Heart left ventricle (tissue), 16 donors: Measurements from ENCODE around the gene UBE2QL1. TPM values are rescaled to one million over a fixed set of nuclear protein-coding genes. Genes with fewer than 3 reads are reported as not detected.

Source experiments
- ATAC-seq, 4 donors: fragments of 200-7000 bp; cut with Tn5 transposase; one replicate each; pipeline ENCODE4 v1.9.1; 2020 to 2022; ENCODE audit warnings: moderate library complexity in 4 of 4, mild to moderate bottlenecking in 3 of 4, moderate number of reproducible peaks in 1 of 4
- DNase-seq, 5 donors: peaks; one replicate each; pipeline ENCODE4 v3.0.0-alpha.2; 2020
- H3K27ac ChIP-seq, 12 donors: fragments of 200-600 bp; sonication (generic) in 4 of 12; one replicate each; pipeline versions ENCODE4 v1.5.0 to v1.8.0; 2016 to 2022; ENCODE audit warnings: mild to moderate bottlenecking in 2 of 12
- H3K27me3 ChIP-seq, 9 donors: fragments of 200-600 bp; sonication (generic) in 2 of 9; one replicate each; pipeline versions ENCODE4 v1.5.1 to v1.8.0; 2016 to 2022; ENCODE audit warnings: mild to moderate bottlenecking in 3 of 9
- H3K36me3 ChIP-seq, 9 donors: fragments of 200-600 bp; sonication (generic) in 2 of 9; one replicate each; pipeline versions ENCODE4 v1.5.0 to v1.8.0; 2018 to 2022; ENCODE audit warnings: mild to moderate bottlenecking in 2 of 9
- H3K4me1 ChIP-seq, 12 donors: fragments of 200-600 bp; sonication (generic) in 4 of 12; one replicate each; pipeline versions ENCODE4 v1.5.0 to v1.8.0; 2016 to 2022; ENCODE audit warnings: mild to moderate bottlenecking in 3 of 12
- H3K4me3 ChIP-seq, 12 donors: fragments of 200-600 bp; sonication (generic) in 4 of 12; one replicate each; pipeline versions ENCODE4 v1.5.0 to v1.8.0; 2017 to 2022; ENCODE audit warnings: mild to moderate bottlenecking in 9 of 12, moderate library complexity in 4 of 12
- H3K9me3 ChIP-seq, 12 donors: fragments of 200-600 bp; sonication (generic) in 4 of 12; one replicate each; pipeline versions ENCODE4 v1.5.0 to v1.8.0; 2016 to 2022; ENCODE audit warnings: mild to moderate bottlenecking in 1 of 12
- CTCF ChIP-seq, 12 donors: fragments of 200-600 bp; sonication (generic) in 4 of 12; IDR thresholded peaks; one replicate each; pipeline versions ENCODE4 v1.5.0 to v1.8.0; 2018 to 2022; ENCODE audit warnings: antibody characterized with exemption in 12 of 12, mild to moderate bottlenecking in 5 of 12
- POLR2A ChIP-seq, 2 donors: fragments of 450-650 bp; IDR thresholded peaks; one replicate each; pipeline ENCODE4 v1.6.1; 2017; ENCODE audit warnings: antibody characterized with exemption in 2 of 2, mild to moderate bottlenecking in 2 of 2, moderate library complexity in 2 of 2
- WGBS, 4 donors: extraction: QIAGEN DNeasy Blood & Tissue Kit in 2 of 4; methylation state at CpG; one replicate each; pipeline versions ENCODE4 v1.1.5 to v1.1.7; 2013 to 2018; 5-methylcytosine and 5-hydroxymethylcytosine counted together
- intact Hi-C, 10 donors: fragments of 100-400 bp; cut with DNase I; formaldehyde crosslinking; loops; one replicate each; pipeline versions ENCODE4 v1.11.1 to v1.14.2; 2022
- polyA plus RNA-seq, 2 donors: library from polyadenylated mRNA; stranded (reverse); fragments of 200-250 nt; gene quantifications; one replicate each; pipeline ENCODE4 v1.2.3, GENCODE V29; 2013
- total RNA-seq, 9 donors: library from RNA; depleted of rRNA in 2 of 9; stranded (reverse); fragments of >200 nt in 2 of 9; fragmentation: NEBNext Ultra II Directional in 3 of 9; extraction: Animal tissue kit (Norgen Biotek cat#: 25700) in 3 of 9; gene quantifications; one replicate each; pipeline versions ENCODE4 v1.1.0 to v1.2.4, GENCODE V29; 2016 to 2023
- donor health status: ischemic (EF 13 %, LVEDD 7.1; RV severe dilation, severe dysfunction).
- donor health status: healthy with polysubstance abuse.
- donor health status: DM: no; HTN: yes; CAD: no.
- donor health status: DM: no; HTN: no; CAD: no.
- donor health status: ischemic (EF 25% LVEDD 6.9; RV normal size, moderate dysfunction).
- donor health status: ischemic (EF 25% LVEDD 5.7; RV mildly dilated, moderate dysfunction).
- donor health status: healthy.
- donor health status: DM: yes; HTN: yes; CAD: no.
- donor health status: ischemic (EF 35%, LVEDD 5.7; RV mildly dilated, moderate dysfunction).
- donor health status: nonischemic (EF 11% LVEDD 7.7; RV severe dilation, severe dysfunction).
- donor health status: DM: yes; HTN: yes; CAD: no.
- donor health status: PGD.
- donor health status: ischemic (EF 29% LVEDD 5.4; RV normal size, mild dysfunction).
- donor health status: nonischemic (EF 23%, LVEDD 6.1; RV moderate dilation, normal function).

UBE2QL1 gene
- total and polyA plus RNA-seq, 11 donors, result 9.8 to 32.0 (median 19.7) TPM

- no peaks in the 10 kb centered on the region for H3K9me3 ChIP-seq
- H3K4me1 ChIP-seq, result peaks cover 0 to 31% (median 0%) of the 10 kb centered on the region in 12 donors
- TF ChIP-seq POLR2A (IDR thresholded peaks at IDR 0.05) (no peak), CTCF (IDR thresholded peaks at IDR 0.05) (no peak)
- H3K4me3 ChIP-seq, result no peak overlapping the region
- ATAC-seq (no peak), DNase-seq (no peak)
- H3K27me3 ChIP-seq, result peaks cover 0 to 4% (median 0%) of the 10 kb centered on the region in 9 donors
- H3K36me3 ChIP-seq, result peaks cover 0 to 28% (median 4%) of the 10 kb centered on the region in 9 donors
- 86 to 96% (median 91%) methylated on average over 9 of the region's 9 CpGs for WGBS, 4 donors
- intact Hi-C loops, result no loop called here
- no peak overlapping the region for H3K27ac ChIP-seq
Measured at GRCh38 chr5:6493681-6494454, 45.2 kb downstream of the UBE2QL1 start.

- Histone ChIP-seq H3K36me3 (peaks cover 0 to 28% (median 4%) of the 10 kb centered on the region in 9 donors), H3K4me3 (no peak overlapping the region), H3K4me1 (peaks cover 0 to 31% (median 0%) of the 10 kb centered on the region in 12 donors), H3K27me3 (peaks cover 0 to 4% (median 0%) of the 10 kb centered on the region in 9 donors), H3K27ac (no peak overlapping the region), H3K9me3 (no peaks in the 10 kb centered on the region)
- ATAC-seq, result no peak
- WGBS, 4 donors, result 77 to 81% (median 80%) methylated on average over 5 of the region's 5 CpGs
- TF ChIP-seq CTCF (IDR thresholded peaks at IDR 0.05) (no peak), POLR2A (IDR thresholded peaks at IDR 0.05) (no peak)
- DNase-seq, result no peak
- intact Hi-C loops, result no loop called here
Measured at GRCh38 chr5:6494939-6495338, 46.3 kb downstream of the UBE2QL1 start.

GRCh38 chr5:6495433-6496206 is 47.0 kb downstream of the UBE2QL1 start:
- Histone ChIP-seq H3K27me3 (peaks cover 0 to 4% (median 0%) of the 10 kb centered on the region in 9 donors), H3K4me1 (peaks cover 0 to 26% (median 0%) of the 10 kb centered on the region in 12 donors), H3K27ac (no peak overlapping the region), H3K4me3 (no peak overlapping the region), H3K36me3 (peaks cover 0 to 28% (median 4%) of the 10 kb centered on the region in 9 donors), H3K9me3 (no peaks in the 10 kb centered on the region)
- 62 to 70% (median 66%) methylated on average over 8 of the region's 8 CpGs for WGBS, 4 donors
- intact Hi-C loops, result no loop called here
- ATAC-seq (peak in 1 of 4 donors; percentile 25), DNase-seq (no peak)
- TF ChIP-seq CTCF (IDR thresholded peaks at IDR 0.05) (no peak), POLR2A (IDR thresholded peaks at IDR 0.05) (no peak)

GRCh38 chr5:6496207-6496584 is 47.5 kb downstream of the UBE2QL1 start:
- Histone ChIP-seq H3K27me3 (peaks cover 0 to 4% (median 0%) of the 10 kb centered on the region in 9 donors), H3K4me1 (peaks cover 0 to 21% (median 0%) of the 10 kb centered on the region in 12 donors), H3K4me3 (no peak overlapping the region), H3K36me3 (peaks cover 0 to 28% (median 4%) of the 10 kb centered on the region in 9 donors), H3K9me3 (no peaks in the 10 kb centered on the region), H3K27ac (no peak overlapping the region)
- 68 to 71% (median 69%) methylated on average over 5 of the region's 5 CpGs for WGBS, 4 donors
- DNase-seq (no peak), ATAC-seq (peak in 2 of 4 donors; percentile 26 to 50)
- intact Hi-C loops, result no loop called here
- TF ChIP-seq POLR2A (IDR thresholded peaks at IDR 0.05), result no peak
- TF ChIP-seq CTCF (IDR thresholded peaks at IDR 0.05), result no peak
